Measurements from ENCODE around the gene PLCL1.

DNA sequence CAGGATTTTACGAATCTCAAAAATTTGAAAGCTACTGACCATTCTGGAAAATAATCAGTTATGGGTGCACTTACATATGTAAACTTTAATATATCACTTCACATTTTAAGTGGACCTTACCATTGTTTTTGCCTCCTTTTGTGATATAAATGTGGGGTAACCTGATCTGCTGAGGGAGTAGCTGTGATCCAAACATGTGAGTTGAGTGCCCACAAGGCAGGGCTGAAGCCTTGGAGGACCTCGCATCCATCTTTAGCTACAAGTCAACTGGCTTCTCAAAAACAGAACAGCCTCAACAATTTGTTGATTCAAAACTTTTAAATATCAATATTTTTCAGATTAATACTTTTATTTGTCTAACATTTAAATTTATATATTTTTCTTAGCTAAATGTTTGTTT lies 178.2 kb downstream of the PLCL1 start:
- TF ChIP-seq, protein P1, sequence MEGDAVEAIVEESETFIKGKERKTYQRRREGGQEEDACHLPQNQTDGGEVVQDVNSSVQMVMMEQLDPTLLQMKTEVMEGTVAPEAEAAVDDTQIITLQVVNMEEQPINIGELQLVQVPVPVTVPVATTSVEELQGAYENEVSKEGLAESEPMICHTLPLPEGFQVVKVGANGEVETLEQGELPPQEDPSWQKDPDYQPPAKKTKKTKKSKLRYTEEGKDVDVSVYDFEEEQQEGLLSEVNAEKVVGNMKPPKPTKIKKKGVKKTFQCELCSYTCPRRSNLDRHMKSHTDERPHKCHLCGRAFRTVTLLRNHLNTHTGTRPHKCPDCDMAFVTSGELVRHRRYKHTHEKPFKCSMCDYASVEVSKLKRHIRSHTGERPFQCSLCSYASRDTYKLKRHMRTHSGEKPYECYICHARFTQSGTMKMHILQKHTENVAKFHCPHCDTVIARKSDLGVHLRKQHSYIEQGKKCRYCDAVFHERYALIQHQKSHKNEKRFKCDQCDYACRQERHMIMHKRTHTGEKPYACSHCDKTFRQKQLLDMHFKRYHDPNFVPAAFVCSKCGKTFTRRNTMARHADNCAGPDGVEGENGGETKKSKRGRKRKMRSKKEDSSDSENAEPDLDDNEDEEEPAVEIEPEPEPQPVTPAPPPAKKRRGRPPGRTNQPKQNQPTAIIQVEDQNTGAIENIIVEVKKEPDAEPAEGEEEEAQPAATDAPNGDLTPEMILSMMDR (IDR thresholded peaks at IDR 0.05; ENCODE audit: low read depth, low read length): no peak
- TF ChIP-seq POLR2A (IDR thresholded peaks at IDR 0.05; ENCODE audit: extremely low read depth, insufficient read length): no peak
